Spleen (tissue), 7 donors: Measurements from ENCODE around the gene EWSR1.

Experiments used
- CTCF ChIP-seq, 11 experiments: fragments of 200-600 bp in 7 of 11; fragments of 450-650 bp in 4 of 11; sonication (generic) in 4 of 11; IDR thresholded peaks in 8 of 11; conservative IDR thresholded peaks in 3 of 11; 1 replicate in 7 of 11; 2 replicates in 4 of 11; pipeline versions ENCODE4 v1.4.0 to v1.8.0; 2016 to 2021; ENCODE audit warnings: antibody characterized with exemption in 11 of 11, inconsistent platforms in 4 of 11, mild to moderate bottlenecking in 1 of 11
- POLR2A ChIP-seq, 3 donors: fragments of 450-650 bp; IDR thresholded peaks; one replicate each; pipeline ENCODE4 v1.5.1; 2017; ENCODE audit warnings: antibody characterized with exemption in 3 of 3, mild to moderate bottlenecking in 1 of 3
- POLR2AphosphoS5 ChIP-seq, 3 donors: sonication (generic); formaldehyde crosslinking; IDR thresholded peaks; one replicate each; pipeline ENCODE4 v1.5.1; 2017; ENCODE audit warnings: antibody characterized with exemption in 3 of 3
- donor health status: DM: no; HTN: no; CAD: no; lungs with moderate emphysema.
- donor health status: DM: no; HTN: no; CAD: no.
- donor health status: DM: no; HTN: no; CAD: no.

- TF ChIP-seq CTCF (IDR thresholded peaks at IDR 0.05 in 8 of 11, conservative IDR thresholded peaks at IDR 0.05 in 3 of 11), result no peak
- TF ChIP-seq POLR2A (IDR thresholded peaks at IDR 0.05), result no peak
- peak in 2 of 3 donors; percentile 5 to 61 for TF ChIP-seq POLR2AphosphoS5 (IDR thresholded peaks at IDR 0.05)
Observed at GRCh38 chr22:29260031-29260560, 8.0 kb upstream of the EWSR1 start.
